Fibroblast of villous mesenchyme (primary cell): ENCODE measurements around the gene FYB2. TPM values are rescaled to one million over a fixed set of nuclear protein-coding genes. Genes with fewer than 3 reads are reported as not detected.

ENCODE experiments used
- DNase-seq: peaks from one replicate; pipeline ENCODE4 v3.0.0-alpha.2; 2010; ENCODE audit warnings: low read depth
- H3K4me3 ChIP-seq: 2 replicates; pipeline ENCODE4 v1.5.1; 2011; ENCODE audit warnings: low read depth, mild to moderate bottlenecking, low read length
- total RNA-seq: library from RNA; depleted of rRNA; stranded (reverse); fragments of >200 nt; gene quantifications from 2 replicates; pipeline ENCODE4 v1.2.3, GENCODE V29; 2012
- TF ChIP-seq, protein P1 (sequence below): IDR thresholded peaks from 2 replicates; pipeline ENCODE4 v1.5.1; 2012; ENCODE audit warnings: low read depth, mild to moderate bottlenecking, low read length; ENCODE audit not compliant: insufficient read depth

Gene FYB2
- total RNA-seq, 1 donor = not detected

DNA sequence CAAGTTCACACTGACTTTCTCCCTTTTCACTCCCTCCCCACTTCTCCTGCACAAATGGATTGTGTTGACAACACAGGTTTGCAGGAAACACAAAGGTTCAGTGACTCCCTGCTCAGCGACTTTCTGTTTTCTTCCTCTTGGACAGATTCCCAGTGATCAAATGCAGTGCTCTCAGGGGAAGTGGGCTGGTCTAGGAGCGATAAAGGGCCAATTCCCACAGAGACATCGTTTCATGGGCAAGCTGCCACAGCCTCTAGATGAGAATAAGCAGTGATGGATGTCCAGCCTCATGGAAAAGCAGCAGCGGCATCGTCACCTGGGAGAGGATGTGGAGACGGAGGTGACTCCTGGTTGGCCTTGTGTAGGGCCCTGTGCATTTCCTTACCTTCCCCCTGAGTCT lies 30.6 kb downstream of the FYB2 start:
- TF ChIP-seq, protein P1, sequence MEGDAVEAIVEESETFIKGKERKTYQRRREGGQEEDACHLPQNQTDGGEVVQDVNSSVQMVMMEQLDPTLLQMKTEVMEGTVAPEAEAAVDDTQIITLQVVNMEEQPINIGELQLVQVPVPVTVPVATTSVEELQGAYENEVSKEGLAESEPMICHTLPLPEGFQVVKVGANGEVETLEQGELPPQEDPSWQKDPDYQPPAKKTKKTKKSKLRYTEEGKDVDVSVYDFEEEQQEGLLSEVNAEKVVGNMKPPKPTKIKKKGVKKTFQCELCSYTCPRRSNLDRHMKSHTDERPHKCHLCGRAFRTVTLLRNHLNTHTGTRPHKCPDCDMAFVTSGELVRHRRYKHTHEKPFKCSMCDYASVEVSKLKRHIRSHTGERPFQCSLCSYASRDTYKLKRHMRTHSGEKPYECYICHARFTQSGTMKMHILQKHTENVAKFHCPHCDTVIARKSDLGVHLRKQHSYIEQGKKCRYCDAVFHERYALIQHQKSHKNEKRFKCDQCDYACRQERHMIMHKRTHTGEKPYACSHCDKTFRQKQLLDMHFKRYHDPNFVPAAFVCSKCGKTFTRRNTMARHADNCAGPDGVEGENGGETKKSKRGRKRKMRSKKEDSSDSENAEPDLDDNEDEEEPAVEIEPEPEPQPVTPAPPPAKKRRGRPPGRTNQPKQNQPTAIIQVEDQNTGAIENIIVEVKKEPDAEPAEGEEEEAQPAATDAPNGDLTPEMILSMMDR = no peak
- H3K4me3 ChIP-seq = no peak overlapping the region
- no peak for DNase-seq

DNA sequence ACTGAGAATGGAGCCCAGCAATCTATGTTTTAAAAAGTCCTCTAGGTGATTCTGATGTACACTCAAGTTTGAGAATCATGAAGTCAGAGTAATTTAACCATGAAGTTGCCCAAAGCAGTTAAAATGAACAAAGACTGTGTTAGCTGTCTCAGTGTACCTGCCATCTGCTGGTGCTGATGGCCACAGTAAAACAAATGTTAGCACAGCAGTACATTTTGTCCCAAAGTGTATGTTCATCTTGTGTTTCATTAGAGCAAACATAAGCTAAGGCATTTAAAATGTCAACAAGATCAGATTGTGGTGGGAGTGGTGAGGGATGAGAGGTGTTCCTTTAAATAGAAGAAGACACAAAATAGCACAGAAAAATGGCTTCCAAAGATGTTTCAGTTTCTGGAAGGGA lies 31.1 kb downstream of the FYB2 start:
- TF ChIP-seq, protein P1 = no peak
- no peak overlapping the region for H3K4me3 ChIP-seq
- no peak for DNase-seq

DNA sequence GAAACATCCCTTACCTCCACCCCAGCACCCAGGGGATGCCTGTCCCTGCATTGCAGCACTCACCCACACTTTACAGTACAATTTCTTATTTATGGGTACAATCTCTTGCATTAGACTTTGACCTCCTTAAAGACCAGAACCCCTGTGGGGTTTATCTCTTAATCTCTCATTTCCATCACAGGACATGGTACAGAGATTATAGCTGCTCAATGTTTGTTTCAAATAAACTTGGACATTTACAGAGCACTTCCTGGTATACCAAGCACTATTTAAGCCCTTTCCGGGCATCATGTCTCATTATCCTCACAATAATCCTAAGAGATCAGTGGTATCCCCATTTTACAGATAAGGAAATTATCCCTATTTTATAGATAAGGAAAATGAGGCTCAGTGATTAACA lies 31.9 kb downstream of the FYB2 start:
- DNase-seq = no peak
- TF ChIP-seq, protein P1 = no peak
- no peak overlapping the region for H3K4me3 ChIP-seq

DNA sequence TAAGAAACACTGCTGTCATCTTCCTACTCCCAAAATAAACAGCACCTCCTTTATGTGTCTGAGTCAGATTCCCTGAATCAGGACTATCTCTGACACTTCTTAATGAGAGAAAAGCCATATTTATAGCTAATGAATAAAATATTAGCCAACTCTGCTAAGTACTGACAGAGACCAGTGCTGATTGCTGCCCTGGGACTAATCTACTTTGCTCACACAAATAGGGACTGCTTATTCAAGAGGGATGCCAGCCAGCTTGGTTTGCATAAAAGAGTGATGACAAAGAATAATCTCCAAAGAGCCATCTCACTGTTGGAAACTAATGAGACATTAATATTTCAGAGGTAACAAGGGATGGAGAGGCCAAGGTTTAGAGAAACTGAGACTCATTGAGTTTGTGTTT lies 36.4 kb downstream of the FYB2 start:
- DNase-seq = no peak
- no peak overlapping the region for H3K4me3 ChIP-seq
- TF ChIP-seq, protein P1 = no peak

DNA sequence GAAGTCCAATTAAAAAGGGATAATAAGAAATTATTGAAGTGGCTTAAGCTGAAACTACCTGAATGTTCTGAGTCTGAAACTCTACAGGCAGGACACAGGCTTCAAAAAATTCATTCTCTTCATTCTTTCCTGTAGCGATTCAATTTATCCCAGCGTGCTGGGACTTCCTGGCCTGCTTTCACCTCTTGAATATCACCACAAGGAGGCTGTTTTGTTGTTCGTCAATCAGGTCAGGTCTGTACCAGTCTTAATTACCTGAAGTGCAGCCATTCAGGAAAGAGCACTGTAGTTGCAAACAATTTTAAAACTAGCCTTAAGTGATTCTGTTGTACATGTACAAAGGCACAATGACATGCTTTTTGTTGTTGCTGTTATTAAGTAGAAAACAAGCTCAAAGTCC lies 38.4 kb downstream of the FYB2 start:
- DNase-seq = no peak
- H3K4me3 ChIP-seq = no peak overlapping the region
- TF ChIP-seq, protein P1 = no peak

DNA sequence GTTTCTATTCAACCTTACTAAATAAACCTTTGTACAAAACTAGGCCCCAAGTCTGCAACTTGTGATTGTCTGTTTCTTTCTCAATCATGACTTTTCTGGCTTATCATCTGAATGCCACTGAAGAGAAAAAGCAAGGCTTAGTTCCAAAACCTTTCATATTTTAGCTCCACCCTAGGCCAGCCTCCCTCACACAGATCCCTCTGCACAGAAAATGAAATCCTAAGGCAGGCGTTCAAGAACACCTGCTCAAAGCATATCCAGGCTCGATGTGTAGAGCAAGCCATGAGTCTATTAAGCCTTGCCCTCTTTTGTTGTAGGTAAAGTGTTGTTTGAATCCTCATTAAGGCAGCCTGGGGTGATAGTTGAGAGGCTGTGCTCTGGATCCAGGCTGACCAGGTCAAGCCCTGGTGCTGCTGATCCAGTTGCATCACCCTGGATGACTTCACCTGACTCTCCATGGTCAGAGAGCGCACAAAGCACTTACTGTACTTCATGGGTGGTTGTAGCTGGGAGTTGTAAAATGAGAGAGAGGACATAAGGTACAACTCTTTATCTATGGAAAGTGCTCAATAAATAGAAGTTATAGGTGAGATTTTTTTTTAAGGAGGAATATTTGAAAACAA lies 39.0 kb downstream of the FYB2 start:
- no peak for DNase-seq

More for the DNA sequence above, 39.0 kb downstream of the FYB2 start:
- TF ChIP-seq, protein P1 = no peak
- H3K4me3 ChIP-seq = no peak overlapping the region
